NCI-H1105 (cell line): ENCODE data around the gene EPG5.
"Not testable (repeated sequence)": the region's sequence is repeated elsewhere in the genome, so short reads cannot be mapped to it uniquely, and the experiment has no call there.

Experiments used
- DNase-seq: peaks from one replicate; lab custom pipeline; 2025; lab: John Stamatoyannopoulos, UW

Gene EPG5

GRCh38 chr18:45967007-45967706 lies at the start of gene EPG5:
EPG5 (minus strand) TSS chr18:45967329; CDS start chr18:45967239, 90 bp downstream.
- DNase-seq = peak; percentile 95

GRCh38 chr18:46013484-46014189 lies 46.5 kb upstream of the EPG5 start:
- DNase-seq = no peak

- DNase-seq = no peak
Observed at GRCh38 chr18:46010676-46011075, 43.5 kb upstream of the EPG5 start.

- no peak for DNase-seq
Observed at GRCh38 chr18:46010050-46010449, 42.9 kb upstream of the EPG5 start.

GRCh38 chr18:46009125-46009840 lies 42.2 kb upstream of the EPG5 start:
- DNase-seq = no peak

- DNase-seq = no peak
Observed at GRCh38 chr18:46008531-46008930, 41.4 kb upstream of the EPG5 start.

GRCh38 chr18:46007165-46007564 lies 40.0 kb upstream of the EPG5 start:
- DNase-seq = no peak

GRCh38 chr18:46002934-46003333 lies 35.8 kb upstream of the EPG5 start:
- DNase-seq = no peak

GRCh38 chr18:46001892-46002291 lies 34.8 kb upstream of the EPG5 start:
- DNase-seq = no peak

GRCh38 chr18:46001074-46001473 lies 33.9 kb upstream of the EPG5 start:
- DNase-seq = no peak

- no peak for DNase-seq
Observed at GRCh38 chr18:45999536-45999935, 32.4 kb upstream of the EPG5 start.

GRCh38 chr18:45998244-45998643 lies 31.1 kb upstream of the EPG5 start:
- DNase-seq = no peak

GRCh38 chr18:45997700-45998151 lies 30.6 kb upstream of the EPG5 start:
- no peak for DNase-seq

- DNase-seq = no peak
Observed at GRCh38 chr18:45995461-45995860, 28.3 kb upstream of the EPG5 start.

- DNase-seq = no peak
Observed at GRCh38 chr18:45993438-45993837, 26.3 kb upstream of the EPG5 start.

GRCh38 chr18:45992527-45992926 lies 25.4 kb upstream of the EPG5 start:
- not testable (repeated sequence) for DNase-seq

- DNase-seq = no peak
Observed at GRCh38 chr18:45991788-45992187, 24.7 kb upstream of the EPG5 start.

- DNase-seq = no peak
Observed at GRCh38 chr18:45984546-45985235, 17.6 kb upstream of the EPG5 start.

GRCh38 chr18:45981821-45982220 lies 14.7 kb upstream of the EPG5 start:
- DNase-seq = no peak

GRCh38 chr18:45980229-45980628 lies 13.1 kb upstream of the EPG5 start:
- DNase-seq = no peak

GRCh38 chr18:45978084-45978483 lies 11.0 kb upstream of the EPG5 start:
- no peak for DNase-seq

- DNase-seq = no peak
Observed at GRCh38 chr18:45976974-45977373, 9.8 kb upstream of the EPG5 start.
